Iris pigment epithelial cell (primary cell): ENCODE data around the gene RUFY4.
"Not testable (repeated sequence)": the region's sequence is repeated elsewhere in the genome, so short reads cannot be mapped to it uniquely, and the experiment has no call there.

Experiments used
- DNase-seq: peaks from one replicate; pipeline ENCODE4 v3.0.0-alpha.2; 2011; ENCODE audit warnings: low read depth

Gene RUFY4

DNA sequence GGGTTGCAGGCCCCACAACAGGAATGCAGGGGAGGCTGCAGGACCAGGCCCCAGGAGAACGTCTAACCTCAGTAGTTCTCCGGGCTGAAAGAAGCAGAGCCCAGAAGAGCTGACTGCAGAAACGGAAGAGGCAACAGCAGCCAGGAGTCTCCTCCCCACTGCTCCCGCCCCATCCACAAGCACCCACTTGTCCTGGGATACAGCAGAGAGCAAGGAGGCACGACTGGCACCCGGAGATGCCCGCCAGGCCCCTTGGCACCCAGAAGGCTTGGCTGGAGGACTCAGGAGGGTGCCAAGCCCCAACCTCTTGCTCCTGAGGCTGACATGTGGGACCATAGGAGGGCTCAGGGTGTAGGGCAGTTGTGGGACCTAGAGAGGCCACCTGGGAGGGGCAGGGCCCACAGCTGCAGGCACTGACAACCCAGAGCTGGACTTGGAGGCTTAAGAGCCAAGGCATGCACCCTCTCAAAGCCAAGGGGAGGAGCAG, 37.2 kb upstream of the RUFY4 start:
- DNase-seq, result no peak

- no peak for DNase-seq
Measured at GRCh38 chr2:218032336-218033171, 36.5 kb upstream of the RUFY4 start.

DNA sequence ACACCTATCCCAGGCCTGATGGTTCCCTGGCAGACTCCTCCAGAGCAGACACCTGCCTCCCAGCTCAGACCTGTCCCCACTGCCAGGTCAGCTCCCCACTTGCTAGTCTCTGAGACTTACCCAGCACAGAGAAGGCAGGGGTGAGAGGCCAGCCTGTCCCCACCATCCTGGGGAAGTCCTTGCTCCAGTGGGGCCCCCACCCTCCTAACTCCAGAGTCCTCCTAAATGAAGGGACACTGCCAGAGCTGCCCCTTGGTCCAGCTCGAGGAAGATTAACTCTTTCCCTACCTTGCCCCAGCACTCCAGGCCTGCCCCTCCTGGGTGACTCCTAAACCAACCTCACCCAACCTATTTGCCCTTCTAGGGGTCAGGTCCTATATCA, 35.9 kb upstream of the RUFY4 start:
- no peak for DNase-seq

GRCh38 chr2:218033590-218034496, 35.2 kb upstream of the RUFY4 start:
- DNase-seq, result no peak

DNA sequence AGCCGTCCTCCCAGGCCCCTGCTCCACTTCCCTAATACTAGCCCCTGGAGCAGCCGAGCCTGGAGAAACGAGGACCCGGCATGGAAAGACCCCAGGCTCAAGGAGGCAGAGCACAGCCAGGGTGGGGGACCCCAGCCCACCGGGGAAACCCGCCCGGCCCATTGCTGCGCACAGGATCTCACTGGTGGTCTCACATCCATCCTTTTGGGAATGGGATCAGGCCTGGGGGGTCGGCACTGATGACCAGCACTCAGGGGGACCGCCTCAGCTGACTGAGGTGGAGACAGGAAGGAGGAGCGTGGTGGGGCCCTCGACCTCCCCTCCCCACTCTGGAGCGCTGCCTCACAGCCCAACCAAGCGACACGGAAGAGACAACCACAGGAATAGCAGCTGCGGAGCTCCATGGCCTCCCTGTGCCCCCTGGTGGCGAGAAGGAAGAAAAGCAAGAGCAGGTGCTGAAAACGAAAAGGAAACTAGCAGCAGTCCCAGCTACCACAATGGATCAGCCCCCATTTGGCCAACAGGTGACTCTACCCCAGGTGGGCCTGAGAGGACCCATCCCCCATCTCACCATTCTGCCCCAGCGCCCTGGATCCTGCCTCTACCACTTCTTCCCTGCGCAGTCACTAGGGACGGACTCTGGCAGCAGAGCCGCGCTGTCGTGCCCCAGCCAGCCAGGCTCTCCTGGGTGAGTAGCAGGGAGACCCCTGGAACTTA, 34.4 kb upstream of the RUFY4 start:
- peak; percentile 55 for DNase-seq

DNA sequence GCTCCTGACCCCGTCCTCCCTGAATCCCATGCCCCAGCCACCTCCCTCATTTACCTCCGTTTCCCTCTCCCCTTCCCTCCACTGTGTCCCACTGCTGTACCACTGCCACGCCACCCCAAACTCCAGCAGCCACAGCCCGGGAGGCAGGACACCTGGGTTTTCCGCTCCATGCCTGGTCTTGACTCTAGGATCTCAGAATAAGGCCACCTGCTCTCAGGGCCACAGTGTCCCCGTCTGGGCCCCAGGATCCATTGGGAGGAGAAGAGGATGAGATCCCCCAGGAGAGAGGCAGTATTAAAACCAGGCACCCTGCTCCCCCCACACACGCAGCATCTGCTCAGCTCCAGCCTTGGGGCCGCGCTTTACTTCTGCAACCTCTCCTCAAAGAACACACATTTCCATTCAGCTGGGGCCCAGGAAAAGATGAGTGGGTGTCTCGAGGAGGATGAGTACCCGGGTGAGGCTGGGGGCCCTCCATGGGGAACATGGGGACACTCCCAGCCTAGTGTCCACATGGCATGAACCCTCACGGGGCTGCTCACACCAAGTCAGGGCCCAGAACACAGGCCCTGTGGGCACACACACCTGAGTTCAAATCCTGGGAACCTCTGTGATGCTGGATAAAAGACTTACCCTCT, 33.5 kb upstream of the RUFY4 start:
- no peak for DNase-seq

DNA sequence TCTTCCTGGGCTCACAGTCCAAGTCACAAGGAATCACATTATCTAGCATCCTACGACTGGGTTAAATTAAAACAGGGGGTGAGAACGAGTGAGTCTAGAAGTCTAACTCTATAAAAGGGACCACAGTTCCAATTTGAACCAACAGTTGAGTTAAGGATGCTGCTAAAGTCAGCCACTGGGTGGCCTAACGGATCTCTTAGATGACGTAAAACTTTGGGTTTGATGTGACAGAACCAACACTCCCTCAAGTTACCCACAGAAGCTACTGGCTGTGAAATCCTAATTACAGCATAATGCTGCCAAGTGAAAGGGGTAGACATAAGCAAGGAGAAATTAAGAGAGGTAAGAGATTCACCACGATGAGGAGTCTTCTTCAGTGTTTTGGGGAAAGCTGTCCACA, 32.7 kb upstream of the RUFY4 start:
- DNase-seq, result no peak

- no peak for DNase-seq
Measured at GRCh38 chr2:218039171-218039570, 29.9 kb upstream of the RUFY4 start.

DNA sequence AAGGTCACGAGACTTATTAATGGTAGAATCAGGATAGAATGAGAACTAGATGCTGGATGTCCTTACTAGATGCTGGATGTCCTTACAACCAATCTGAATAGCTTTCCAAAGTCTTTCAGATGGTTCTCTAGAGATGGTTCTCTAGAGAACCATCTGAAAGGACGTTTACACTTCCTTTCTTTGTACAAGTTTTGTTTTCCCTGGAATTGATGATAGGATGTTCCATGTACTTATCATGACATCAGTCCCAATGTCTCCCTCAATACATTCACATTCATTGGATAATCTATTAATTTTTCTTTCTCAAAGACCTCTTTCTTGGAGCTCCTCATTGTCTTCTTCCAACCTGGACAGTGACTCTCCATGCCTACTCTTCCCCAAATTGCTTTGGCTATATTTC, 28.2 kb upstream of the RUFY4 start:
- DNase-seq, result no peak

DNA sequence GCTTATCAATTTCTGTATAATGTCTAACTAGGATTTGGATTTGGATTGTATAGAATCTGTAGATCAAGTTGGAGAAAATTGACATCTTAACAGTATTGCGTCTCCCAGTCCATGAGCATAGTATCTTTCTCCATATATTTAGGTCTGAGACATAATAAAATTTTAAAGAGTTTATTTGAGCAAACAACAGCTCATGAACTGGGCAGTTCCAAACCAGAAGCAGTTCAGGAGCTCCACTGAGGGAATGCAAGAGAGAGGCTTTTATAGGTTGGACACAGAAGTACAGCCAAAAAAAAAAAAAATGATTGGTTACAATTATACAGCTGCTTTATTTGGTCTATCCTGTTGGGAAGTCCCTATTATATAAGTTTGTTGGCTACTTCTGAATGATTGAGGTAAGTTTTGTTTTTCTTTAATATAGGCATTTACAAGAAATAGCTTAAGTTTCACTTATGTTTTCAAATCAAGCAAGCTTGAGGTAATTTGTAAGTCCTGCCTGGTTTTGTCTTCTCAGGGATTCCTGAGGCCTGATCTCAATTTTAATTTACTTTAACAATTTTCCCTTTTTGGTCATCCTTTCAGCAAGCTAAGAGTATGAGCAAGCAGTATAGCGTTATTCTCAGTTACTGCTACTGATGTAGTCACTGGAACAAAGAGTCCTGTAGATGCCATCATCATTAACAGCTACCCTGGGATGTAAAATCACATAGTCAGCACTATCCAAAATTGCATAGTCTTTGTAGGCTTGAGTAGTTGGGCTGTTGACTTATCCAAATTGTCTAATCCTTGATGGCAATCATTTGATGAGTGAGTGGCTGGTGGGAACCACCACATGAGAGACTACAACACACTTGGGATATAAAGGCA, 27.5 kb upstream of the RUFY4 start:
- no peak for DNase-seq

- no peak for DNase-seq
Measured at GRCh38 chr2:218043100-218043499, 26.0 kb upstream of the RUFY4 start.

- no peak for DNase-seq
Measured at GRCh38 chr2:218043701-218044109, 25.3 kb upstream of the RUFY4 start.

- not testable (repeated sequence) for DNase-seq
Measured at GRCh38 chr2:218044599-218044998, 24.5 kb upstream of the RUFY4 start.

DNA sequence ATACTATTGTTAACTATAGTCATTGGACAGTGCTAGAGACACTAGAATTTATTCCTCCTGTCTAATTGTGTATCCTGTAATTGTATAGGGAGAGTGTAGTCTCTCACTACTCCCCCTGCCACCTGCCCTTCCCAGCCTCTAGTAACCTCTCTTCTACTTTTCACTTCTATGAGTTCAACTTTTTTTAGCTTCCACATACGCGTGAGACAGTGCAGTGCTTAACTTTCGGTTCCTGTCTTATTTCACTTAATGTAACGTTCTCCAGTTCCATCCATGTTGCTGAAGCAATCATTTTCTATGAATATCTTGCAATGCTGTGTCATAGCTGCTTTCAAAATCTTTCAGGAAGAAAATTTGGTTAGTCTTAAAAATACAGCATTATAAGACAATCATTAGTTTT, 22.8 kb upstream of the RUFY4 start:
- no peak for DNase-seq

- no peak for DNase-seq
Measured at GRCh38 chr2:218047536-218048225, 21.4 kb upstream of the RUFY4 start.

GRCh38 chr2:218051903-218052302, 17.1 kb upstream of the RUFY4 start:
- no peak for DNase-seq

- DNase-seq, result no peak
Measured at GRCh38 chr2:218059289-218059688, 9.8 kb upstream of the RUFY4 start.

- no peak for DNase-seq
Measured at GRCh38 chr2:218060118-218060517, 8.9 kb upstream of the RUFY4 start.

DNA sequence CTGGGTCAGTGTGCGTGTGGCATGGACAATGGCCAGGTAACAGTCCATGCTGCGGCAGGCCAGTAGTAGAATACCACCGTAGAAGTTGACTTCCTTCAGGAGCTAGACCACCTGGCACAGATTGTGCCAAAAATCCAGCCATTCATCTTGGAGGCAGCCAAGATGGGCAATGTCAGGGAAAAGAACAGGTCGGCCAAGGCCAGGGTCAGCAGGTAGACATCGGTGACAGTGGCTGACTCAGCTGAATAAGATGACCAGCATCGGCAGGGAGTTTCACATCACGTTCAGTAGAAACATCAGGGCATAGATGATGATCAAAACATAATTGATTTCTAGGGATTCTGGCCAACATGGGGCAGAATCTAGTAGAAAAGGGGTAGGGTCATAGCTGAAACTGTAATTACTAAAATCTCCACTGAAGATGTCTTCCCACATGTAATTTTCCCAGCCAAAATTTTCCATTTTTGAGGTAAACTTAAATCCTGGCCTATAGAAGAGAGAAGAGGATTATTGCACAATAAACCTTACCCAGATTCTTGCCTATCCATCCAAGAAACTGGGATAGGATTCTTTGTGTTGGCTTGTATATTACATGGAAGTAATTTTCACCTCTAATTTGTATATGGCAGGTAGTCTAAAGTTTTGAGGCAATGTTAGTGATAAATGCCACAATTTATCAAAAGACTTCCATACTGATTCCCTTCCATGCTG, 7.9 kb upstream of the RUFY4 start:
- DNase-seq, result no peak

DNA sequence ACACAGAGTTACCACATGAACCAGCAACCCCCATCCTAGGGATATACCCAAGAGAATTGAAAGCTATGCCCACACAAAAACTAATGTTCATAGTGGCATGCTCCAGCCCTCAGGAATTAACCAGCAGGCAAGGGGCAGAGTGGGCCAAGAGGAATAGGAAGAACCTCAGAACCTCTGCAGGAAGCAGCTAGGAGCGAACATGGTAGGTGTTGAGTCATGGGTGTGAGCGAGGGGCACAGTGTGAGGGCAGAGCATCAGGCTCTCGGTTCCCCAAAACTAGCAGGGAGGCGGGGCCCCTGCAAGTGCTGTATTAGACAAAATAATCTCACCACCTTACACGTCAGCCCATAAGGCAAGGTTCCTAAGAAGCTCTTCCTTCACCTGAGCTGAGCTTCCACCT, 5.6 kb upstream of the RUFY4 start:
- no peak for DNase-seq
